T1000 (cell line): ENCODE measurements around the gene HOATZ.

Experiments
- DNase-seq: peaks from one replicate; lab custom pipeline; 2025; ENCODE audit warnings: mixed read lengths; lab: John Stamatoyannopoulos, UW

The HOATZ gene

GRCh38 chr11:111549196-111549868 is 34.8 kb downstream of the HOATZ start:
- no peak for DNase-seq

- no peak for DNase-seq
These were observed 35.3 kb downstream of the HOATZ start for GRCh38 chr11:111549869-111550203.

GRCh38 chr11:111550258-111550657 is 35.7 kb downstream of the HOATZ start:
- DNase-seq: no peak

GRCh38 chr11:111554532-111554931 is 40.0 kb downstream of the HOATZ start:
- DNase-seq: no peak

GRCh38 chr11:111555255-111555654 is 40.7 kb downstream of the HOATZ start:
- DNase-seq: no peak

GRCh38 chr11:111557425-111558111 is 43.0 kb downstream of the HOATZ start:
- DNase-seq: peak; percentile 47

- no peak for DNase-seq
These were observed 45.4 kb downstream of the HOATZ start for GRCh38 chr11:111559800-111560464.

GRCh38 chr11:111560800-111561199 is 46.2 kb downstream of the HOATZ start:
- no peak for DNase-seq

- no peak for DNase-seq
These were observed 46.7 kb downstream of the HOATZ start for GRCh38 chr11:111561306-111561705.

GRCh38 chr11:111561791-111562325 is 47.3 kb downstream of the HOATZ start:
- DNase-seq: peak; percentile 8

GRCh38 chr11:111562692-111563389 is 48.3 kb downstream of the HOATZ start:
- no peak for DNase-seq

- peak; percentile 35 for DNase-seq
These were observed 50.6 kb downstream of the HOATZ start for GRCh38 chr11:111565114-111565720.

- DNase-seq: no peak
These were observed 51.7 kb downstream of the HOATZ start for GRCh38 chr11:111566324-111566723.

- DNase-seq: no peak
These were observed 54.9 kb downstream of the HOATZ start for GRCh38 chr11:111569476-111569875.

GRCh38 chr11:111570796-111571195 is 56.2 kb downstream of the HOATZ start:
- no peak for DNase-seq

- DNase-seq: no peak
These were observed 57.4 kb downstream of the HOATZ start for GRCh38 chr11:111571829-111572501.

GRCh38 chr11:111572581-111572980 is 58.0 kb downstream of the HOATZ start:
- DNase-seq: no peak

GRCh38 chr11:111573821-111574249 is 59.3 kb downstream of the HOATZ start:
- DNase-seq: no peak

- DNase-seq: no peak
These were observed 60.0 kb downstream of the HOATZ start for GRCh38 chr11:111574373-111575225.

GRCh38 chr11:111575740-111576139 is 61.2 kb downstream of the HOATZ start:
- no peak for DNase-seq
